GM06990 (cell line): ENCODE data around the gene GALNT13.

Experiments
- DNase-seq: peaks from one replicate; pipeline ENCODE4 v3.0.0-alpha.2; 2011; ENCODE audit not compliant: insufficient read length; ENCODE audit errors: extremely low read depth
- H3K27me3 ChIP-seq: replicated peaks from 2 replicates; pipeline ENCODE4 v1.6.0; 2011; ENCODE audit warnings: low read length; ENCODE audit not compliant: control insufficient read depth, insufficient read depth
- H3K36me3 ChIP-seq: 2 replicates; pipeline ENCODE4 v1.5.1; 2011; ENCODE audit warnings: low read length; ENCODE audit not compliant: control insufficient read depth, insufficient read depth
- H3K4me3 ChIP-seq: replicated peaks from 2 replicates; pipeline ENCODE4 v1.5.1; 2011; ENCODE audit warnings: low read depth, mild to moderate bottlenecking, control low read depth, low read length
- TF ChIP-seq, protein P1 (sequence below): IDR thresholded peaks from 2 replicates; pipeline ENCODE4 v1.5.1; 2011; ENCODE audit warnings: low read length, control low read depth, mild to moderate bottlenecking, inconsistent platforms; ENCODE audit not compliant: insufficient read depth, poor library complexity, severe bottlenecking

Gene GALNT13

DNA sequence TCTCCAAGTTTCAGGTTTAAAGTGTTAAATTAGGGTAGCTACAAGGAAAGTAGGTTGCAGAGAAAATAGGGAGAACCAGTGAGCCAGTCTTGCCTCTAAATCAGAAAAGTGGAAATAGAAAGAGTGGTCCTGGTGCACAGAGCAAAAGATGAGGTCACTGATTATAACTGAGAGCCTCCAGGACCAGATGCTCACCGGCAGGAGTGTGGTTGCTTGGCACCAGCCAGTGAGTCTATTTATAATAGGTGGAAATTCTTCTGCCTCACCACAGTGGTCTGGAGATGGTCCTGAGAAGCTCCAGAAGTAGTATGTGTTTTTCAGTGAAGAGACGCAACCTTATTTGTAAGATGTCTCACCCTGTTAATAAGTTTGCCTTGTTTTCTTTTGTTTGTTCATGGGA, 452.9 kb downstream of the GALNT13 start:
- no peaks in the 10 kb centered on the region for H3K27me3 ChIP-seq
- TF ChIP-seq, protein P1, sequence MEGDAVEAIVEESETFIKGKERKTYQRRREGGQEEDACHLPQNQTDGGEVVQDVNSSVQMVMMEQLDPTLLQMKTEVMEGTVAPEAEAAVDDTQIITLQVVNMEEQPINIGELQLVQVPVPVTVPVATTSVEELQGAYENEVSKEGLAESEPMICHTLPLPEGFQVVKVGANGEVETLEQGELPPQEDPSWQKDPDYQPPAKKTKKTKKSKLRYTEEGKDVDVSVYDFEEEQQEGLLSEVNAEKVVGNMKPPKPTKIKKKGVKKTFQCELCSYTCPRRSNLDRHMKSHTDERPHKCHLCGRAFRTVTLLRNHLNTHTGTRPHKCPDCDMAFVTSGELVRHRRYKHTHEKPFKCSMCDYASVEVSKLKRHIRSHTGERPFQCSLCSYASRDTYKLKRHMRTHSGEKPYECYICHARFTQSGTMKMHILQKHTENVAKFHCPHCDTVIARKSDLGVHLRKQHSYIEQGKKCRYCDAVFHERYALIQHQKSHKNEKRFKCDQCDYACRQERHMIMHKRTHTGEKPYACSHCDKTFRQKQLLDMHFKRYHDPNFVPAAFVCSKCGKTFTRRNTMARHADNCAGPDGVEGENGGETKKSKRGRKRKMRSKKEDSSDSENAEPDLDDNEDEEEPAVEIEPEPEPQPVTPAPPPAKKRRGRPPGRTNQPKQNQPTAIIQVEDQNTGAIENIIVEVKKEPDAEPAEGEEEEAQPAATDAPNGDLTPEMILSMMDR, result no peak
- H3K36me3 ChIP-seq, result no peaks in the 10 kb centered on the region
- no peak overlapping the region for H3K4me3 ChIP-seq
- no peak for DNase-seq

DNA sequence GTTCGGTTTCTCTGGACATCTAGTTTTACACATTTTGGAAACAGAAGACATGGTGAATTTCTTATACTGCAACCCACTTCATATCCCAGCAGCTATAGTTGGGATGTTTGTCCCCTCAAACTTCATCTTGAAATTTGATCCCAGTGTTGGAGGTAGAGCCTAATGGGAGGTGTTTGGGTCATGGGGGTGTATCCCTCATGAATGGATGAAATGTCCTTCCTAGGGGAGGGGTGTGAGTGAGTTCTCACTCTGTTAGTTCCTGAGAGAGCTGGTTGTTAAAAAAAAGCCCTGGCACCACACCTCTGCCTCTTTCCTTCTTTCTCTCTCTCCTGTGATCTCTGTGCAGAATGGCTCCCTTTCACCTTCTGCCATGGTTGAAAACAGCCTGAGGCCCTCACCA, 457.8 kb downstream of the GALNT13 start:
- Histone ChIP-seq H3K36me3 (no peaks in the 10 kb centered on the region), H3K4me3 (no peak overlapping the region), H3K27me3 (no peaks in the 10 kb centered on the region)
- no peak for DNase-seq
- TF ChIP-seq, protein P1, result no peak

DNA sequence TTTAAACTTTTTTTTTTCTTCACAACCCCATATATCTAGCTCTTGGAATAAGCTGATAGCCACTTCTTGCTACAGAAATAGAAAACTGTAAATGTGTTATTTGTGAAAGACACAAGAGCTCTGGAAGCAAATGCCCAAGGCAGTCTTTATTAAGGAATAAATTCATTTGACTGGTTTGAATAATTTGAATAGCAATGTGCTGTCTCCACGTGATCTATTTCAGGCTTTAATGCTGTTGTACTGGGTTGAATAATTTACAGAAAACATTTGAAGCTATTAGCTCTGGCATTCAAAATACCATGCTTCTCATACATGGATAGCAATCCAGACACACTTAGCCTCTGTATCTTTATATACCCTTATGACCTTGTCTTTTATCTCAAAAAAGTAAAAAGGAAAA, 460.1 kb downstream of the GALNT13 start:
- Histone ChIP-seq H3K27me3 (no peaks in the 10 kb centered on the region), H3K4me3 (no peak overlapping the region), H3K36me3 (no peaks in the 10 kb centered on the region)
- DNase-seq, result no peak
- TF ChIP-seq, protein P1, result no peak

DNA sequence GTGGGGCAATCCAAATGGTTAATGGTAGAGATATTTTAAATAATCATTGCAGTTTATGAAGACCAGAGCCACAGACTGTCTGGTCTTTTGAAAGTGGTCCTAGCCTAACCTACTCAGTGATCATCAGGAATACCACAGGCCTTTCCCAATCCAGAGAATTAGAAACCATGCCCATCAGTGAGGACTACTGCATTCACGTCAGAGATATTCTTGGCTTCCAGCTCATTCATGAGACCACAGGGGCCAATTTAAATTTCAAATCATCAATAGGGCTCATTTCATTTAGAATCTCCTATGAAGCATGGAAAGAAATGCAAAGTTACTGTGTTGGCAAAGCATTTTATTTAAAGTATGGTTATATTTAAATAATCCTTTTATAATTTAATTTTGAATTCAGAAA, 464.5 kb downstream of the GALNT13 start:
- no peak for DNase-seq
- TF ChIP-seq, protein P1, result no peak
- H3K27me3 ChIP-seq, result no peaks in the 10 kb centered on the region
- H3K4me3 ChIP-seq, result no peak overlapping the region
- H3K36me3 ChIP-seq, result no peaks in the 10 kb centered on the region

DNA sequence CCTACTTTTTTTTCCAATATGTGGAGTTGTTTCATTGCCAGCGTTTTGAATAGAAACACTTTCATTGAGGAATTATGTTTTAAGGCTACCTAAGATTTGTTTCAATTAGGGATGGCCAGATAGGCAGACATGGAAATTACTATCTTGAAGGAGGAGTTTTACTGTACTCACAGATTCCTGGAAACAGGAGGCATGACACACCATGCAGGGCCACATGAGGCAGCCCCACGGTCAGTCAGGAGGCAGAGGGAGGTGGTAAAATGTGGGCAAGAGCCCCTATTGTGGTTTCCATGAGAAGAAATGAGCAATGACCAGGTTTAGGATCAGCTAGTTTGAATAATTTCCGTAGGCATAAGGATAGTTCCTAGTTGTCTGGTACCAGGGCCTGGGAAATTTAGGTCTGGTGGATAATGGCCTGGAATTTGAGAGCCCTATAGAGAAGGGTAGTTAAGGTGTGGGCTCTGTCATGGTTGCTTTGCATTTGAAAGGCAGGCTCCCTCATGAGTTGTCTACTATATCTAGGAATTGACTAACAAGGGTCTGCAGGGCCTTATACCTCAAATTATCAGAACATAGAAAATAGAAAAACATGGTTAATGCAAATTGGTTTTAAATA, 466.7 kb downstream of the GALNT13 start:
- DNase-seq, result no peak
- TF ChIP-seq, protein P1, result no peak
- H3K36me3 ChIP-seq, result no peaks in the 10 kb centered on the region
- H3K4me3 ChIP-seq, result no peak overlapping the region
- H3K27me3 ChIP-seq, result no peaks in the 10 kb centered on the region

DNA sequence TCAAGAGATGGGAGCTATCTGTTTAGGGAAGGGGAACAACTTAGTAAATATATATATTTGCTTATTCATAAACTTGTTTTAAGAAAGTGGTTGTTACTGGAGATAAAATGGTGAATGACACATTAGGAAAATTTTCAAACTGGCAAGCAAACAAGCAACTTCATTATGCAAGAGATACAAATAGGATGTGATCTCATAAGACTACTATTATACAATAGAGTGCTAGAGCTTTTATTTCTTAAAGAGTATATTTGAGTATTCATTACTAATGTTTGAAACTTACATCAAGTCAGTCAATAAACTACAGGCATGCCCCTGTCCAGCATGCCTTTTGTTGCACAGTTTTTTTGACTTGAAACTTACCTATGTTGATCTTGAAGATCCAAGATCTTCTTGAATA, 471.6 kb downstream of the GALNT13 start:
- H3K27me3 ChIP-seq, result no peaks in the 10 kb centered on the region
- TF ChIP-seq, protein P1, result no peak
- no peak for DNase-seq
- no peak overlapping the region for H3K4me3 ChIP-seq
- H3K36me3 ChIP-seq, result no peaks in the 10 kb centered on the region
